SU-DHL-6 (cell line): ENCODE data around the gene SLC2A2.

ENCODE experiments used
- CTCF ChIP-seq: fragments of 200-600 bp; sonication (generic); IDR thresholded peaks from one replicate; pipeline ENCODE4 v1.5.1; 2017; ENCODE audit warnings: antibody characterized with exemption, mild to moderate bottlenecking, low read length, moderate library complexity; ENCODE audit not compliant: insufficient read depth, poor library complexity, severe bottlenecking
- EZH2phosphoT487 ChIP-seq: fragments of 200-600 bp; sonication (generic), shearing (Covaris generic); conservative IDR thresholded peaks from 2 replicates; pipeline ENCODE4 v1.6.1; 2018; ENCODE audit warnings: mild to moderate bottlenecking, antibody characterized with exemption, low read length, moderate library complexity, mixed read lengths

- TF ChIP-seq CTCF: no peak
- no peak for TF ChIP-seq EZH2phosphoT487
These were observed 43.8 kb downstream of the SLC2A2 start for GRCh38 chr3:170982733-170983132.
